ENCODE results near the gene TUBAL3. TPM values are rescaled to one million over a fixed set of nuclear protein-coding genes. Genes with fewer than 3 reads are reported as not detected.

Gene TUBAL3
- total and polyA plus RNA-seq, 9 of the 15 experiments (the other 6 are each of a cell fraction or from before 2014, with no cell fraction given): 5.5 to 10.1 (median 6.9) TPM

DNA sequence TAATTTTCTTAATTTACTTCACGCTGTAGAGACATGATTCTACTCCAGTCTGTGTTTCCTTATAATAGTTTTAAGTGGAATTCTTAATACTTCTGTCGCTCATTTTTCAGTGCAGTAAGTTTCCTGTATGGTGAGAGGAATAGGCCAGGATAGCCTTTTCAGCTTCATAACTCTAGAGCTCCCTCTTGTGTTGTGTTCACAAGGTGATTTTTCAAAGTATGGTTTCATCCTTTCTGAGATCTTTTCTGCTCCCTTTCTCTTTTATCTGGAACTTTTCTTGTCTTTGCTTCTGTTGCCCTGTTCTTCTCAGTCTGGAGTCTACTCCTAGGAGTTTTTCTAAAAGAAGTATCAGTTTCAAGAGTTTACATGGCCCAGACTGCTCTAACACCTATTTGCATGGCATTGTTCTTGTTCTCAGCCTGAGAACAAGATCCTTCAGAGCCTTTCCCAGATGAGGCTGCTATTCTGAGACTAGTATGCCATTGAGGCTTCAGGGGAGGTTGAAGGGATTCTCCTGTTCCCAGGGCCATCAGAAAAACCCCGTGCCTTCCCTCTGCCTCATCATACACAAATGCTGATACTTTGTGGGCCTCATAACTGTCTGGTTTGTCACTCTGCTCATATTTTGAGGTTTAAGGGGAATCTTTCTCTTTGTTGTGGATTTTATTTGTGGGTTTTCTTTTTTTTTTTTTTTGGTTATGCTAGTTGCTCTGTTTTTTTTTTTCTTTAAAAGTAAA is 29.6 kb upstream of the TUBAL3 start (continued):
- TF ChIP-seq ZNF592 (IDR thresholded peaks at IDR 0.05) (0 out of 2 replicates have a peak, but pooled peaks have one; percentile 21), NR2F6 (CRISPR knock-in tag; IDR thresholded peaks at IDR 0.05) (no peak), SMC3 (conservative IDR thresholded peaks at IDR 0.05; ENCODE audit: insufficient read depth, low read depth, low read length) (peak; percentile 56; the same call in 1 of the 2 replicates), RUNX1 (IDR thresholded peaks at IDR 0.05; ENCODE audit: low read depth) (no peak), TBL1XR1 (IDR thresholded peaks at IDR 0.05; ENCODE audit: low read length in 2 of 2) (no peak), HMG20A (CRISPR knock-in tag; conservative IDR thresholded peaks at IDR 0.05) (no peak), CREM (IDR thresholded peaks at IDR 0.05; ENCODE audit: low read depth) (no peak), SLC30A9 (CRISPR knock-in tag; IDR thresholded peaks at IDR 0.05) (no peak), ZNF512 (tag; IDR thresholded peaks at IDR 0.05) (no peak), ETS2 (tag; IDR thresholded peaks at IDR 0.05; ENCODE audit: borderline replicate concordance, poor library complexity, severe bottlenecking) (no peak), CBX8 (IDR thresholded peaks at IDR 0.05; ENCODE audit: borderline replicate concordance, extremely low read depth, low read depth, low read length, poor library complexity, severe bottlenecking) (no peak), ZNF253 (CRISPR knock-in tag; conservative IDR thresholded peaks at IDR 0.05) (no peak), KAT2B (IDR thresholded peaks at IDR 0.05; ENCODE audit: low read depth, low read length) (no peak)
- TF ChIP-seq, protein P1, sequence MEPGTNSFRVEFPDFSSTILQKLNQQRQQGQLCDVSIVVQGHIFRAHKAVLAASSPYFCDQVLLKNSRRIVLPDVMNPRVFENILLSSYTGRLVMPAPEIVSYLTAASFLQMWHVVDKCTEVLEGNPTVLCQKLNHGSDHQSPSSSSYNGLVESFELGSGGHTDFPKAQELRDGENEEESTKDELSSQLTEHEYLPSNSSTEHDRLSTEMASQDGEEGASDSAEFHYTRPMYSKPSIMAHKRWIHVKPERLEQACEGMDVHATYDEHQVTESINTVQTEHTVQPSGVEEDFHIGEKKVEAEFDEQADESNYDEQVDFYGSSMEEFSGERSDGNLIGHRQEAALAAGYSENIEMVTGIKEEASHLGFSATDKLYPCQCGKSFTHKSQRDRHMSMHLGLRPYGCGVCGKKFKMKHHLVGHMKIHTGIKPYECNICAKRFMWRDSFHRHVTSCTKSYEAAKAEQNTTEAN (CRISPR knock-in tag; IDR thresholded peaks at IDR 0.05): no peak
- TF ChIP-seq, protein P2, sequence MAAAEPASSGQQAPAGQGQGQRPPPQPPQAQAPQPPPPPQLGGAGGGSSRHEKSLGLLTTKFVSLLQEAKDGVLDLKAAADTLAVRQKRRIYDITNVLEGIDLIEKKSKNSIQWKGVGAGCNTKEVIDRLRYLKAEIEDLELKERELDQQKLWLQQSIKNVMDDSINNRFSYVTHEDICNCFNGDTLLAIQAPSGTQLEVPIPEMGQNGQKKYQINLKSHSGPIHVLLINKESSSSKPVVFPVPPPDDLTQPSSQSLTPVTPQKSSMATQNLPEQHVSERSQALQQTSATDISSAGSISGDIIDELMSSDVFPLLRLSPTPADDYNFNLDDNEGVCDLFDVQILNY (CRISPR knock-in tag; IDR thresholded peaks at IDR 0.05): no peak
- TF ChIP-seq, protein P3, sequence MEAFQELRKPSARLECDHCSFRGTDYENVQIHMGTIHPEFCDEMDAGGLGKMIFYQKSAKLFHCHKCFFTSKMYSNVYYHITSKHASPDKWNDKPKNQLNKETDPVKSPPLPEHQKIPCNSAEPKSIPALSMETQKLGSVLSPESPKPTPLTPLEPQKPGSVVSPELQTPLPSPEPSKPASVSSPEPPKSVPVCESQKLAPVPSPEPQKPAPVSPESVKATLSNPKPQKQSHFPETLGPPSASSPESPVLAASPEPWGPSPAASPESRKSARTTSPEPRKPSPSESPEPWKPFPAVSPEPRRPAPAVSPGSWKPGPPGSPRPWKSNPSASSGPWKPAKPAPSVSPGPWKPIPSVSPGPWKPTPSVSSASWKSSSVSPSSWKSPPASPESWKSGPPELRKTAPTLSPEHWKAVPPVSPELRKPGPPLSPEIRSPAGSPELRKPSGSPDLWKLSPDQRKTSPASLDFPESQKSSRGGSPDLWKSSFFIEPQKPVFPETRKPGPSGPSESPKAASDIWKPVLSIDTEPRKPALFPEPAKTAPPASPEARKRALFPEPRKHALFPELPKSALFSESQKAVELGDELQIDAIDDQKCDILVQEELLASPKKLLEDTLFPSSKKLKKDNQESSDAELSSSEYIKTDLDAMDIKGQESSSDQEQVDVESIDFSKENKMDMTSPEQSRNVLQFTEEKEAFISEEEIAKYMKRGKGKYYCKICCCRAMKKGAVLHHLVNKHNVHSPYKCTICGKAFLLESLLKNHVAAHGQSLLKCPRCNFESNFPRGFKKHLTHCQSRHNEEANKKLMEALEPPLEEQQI (IDR thresholded peaks at IDR 0.05): 0 out of 2 replicates have a peak, but pooled peaks have one; percentile 42

Data from K562 (cell line).